Measurements from ENCODE around the gene PLPP4.

Gene PLPP4

GRCh38 chr10:120614680-120615079 is 157.7 kb downstream of the PLPP4 start:
- DNase-seq: no peak

GRCh38 chr10:120616311-120616911 is 159.4 kb downstream of the PLPP4 start:
- DNase-seq: no peak

GRCh38 chr10:120628197-120628596 is 171.2 kb downstream of the PLPP4 start:
- no peak for DNase-seq

- no peak for DNase-seq
These were observed 173.2 kb downstream of the PLPP4 start for GRCh38 chr10:120630266-120630665.

GRCh38 chr10:120632047-120632446 is 175.0 kb downstream of the PLPP4 start:
- DNase-seq: no peak

- no peak for DNase-seq
These were observed 175.9 kb downstream of the PLPP4 start for GRCh38 chr10:120632942-120633341.

- DNase-seq: no peak
These were observed 177.6 kb downstream of the PLPP4 start for GRCh38 chr10:120634659-120635058.
